Endothelial cell of umbilical vein (primary cell): ENCODE data around the gene PI4K2B. TPM values are rescaled to one million over a fixed set of nuclear protein-coding genes. Genes with fewer than 3 reads are reported as not detected.

Experiments used
- BruUV-seq: library from RNA; stranded (reverse); fragments of 400-500 nt; replicated peaks from 2 replicates; lab custom pipeline; 2021; lab: Mats Ljungman, UMichigan
- CTCF ChIA-PET: fragments of 300-600, 350-600 bp; sonication (Branson Sonifier 250); formaldehyde crosslinking; loops from one replicate; lab custom pipeline; 2021; ENCODE audit warnings: antibody characterized with exemption, inconsistent platforms; lab: Charles Lee
- POLR2A ChIA-PET: fragments of 300-600, 350-600 bp; sonication (Branson Sonifier 250); formaldehyde crosslinking; loops from one replicate; lab custom pipeline; 2021; ENCODE audit warnings: antibody characterized with exemption, inconsistent platforms; lab: Charles Lee
- DNase-seq: peaks from one replicate; pipeline ENCODE4 v3.0.0-alpha.2; 2011; ENCODE audit warnings: low read depth, low spot score
- FAIRE-seq: peaks from 2 replicates; lab custom pipeline; 2011; peaks lifted over from hg19 to GRCh38; lab: Jason Lieb, UNC
- H2AFZ ChIP-seq: 2 replicates; pipeline ENCODE4 v1.6.0; 2012; ENCODE audit warnings: low read depth, low read length, control low read depth, inconsistent platforms
- H3K27ac ChIP-seq: 2 replicates; pipeline ENCODE4 v1.5.1; 2011; ENCODE audit warnings: low read depth, mild to moderate bottlenecking, control low read depth, low read length, moderate library complexity; ENCODE audit not compliant: insufficient read depth
- H3K27me3 ChIP-seq, 2 experiments: 2 replicates each; pipeline versions ENCODE4 v1.6.0 to v1.6.1; 2011; ENCODE audit warnings: low read length in 2 of 2, mixed read lengths in 1 of 2; ENCODE audit not compliant: control insufficient read depth in 2 of 2, insufficient read depth in 2 of 2
- H3K36me3 ChIP-seq, 2 experiments: 2 replicates in 1 of 2; 3 replicates in 1 of 2; pipeline ENCODE4 v1.5.1; 2011; ENCODE audit warnings: low read length in 2 of 2, mild to moderate bottlenecking in 1 of 2, moderate library complexity in 1 of 2; ENCODE audit not compliant: control insufficient read depth in 2 of 2, insufficient read depth in 2 of 2; ENCODE audit errors: extremely low read depth in 1 of 2
- H3K4me1 ChIP-seq: 3 replicates; pipeline ENCODE4 v1.5.1; 2011; ENCODE audit warnings: mild to moderate bottlenecking, low read length; ENCODE audit not compliant: control insufficient read depth, insufficient read depth; ENCODE audit errors: extremely low read depth
- H3K4me2 ChIP-seq: 2 replicates; pipeline ENCODE4 v1.6.1; 2011; ENCODE audit warnings: low read length, control low read depth, mixed read lengths; ENCODE audit not compliant: insufficient read depth
- H3K4me3 ChIP-seq, 3 experiments: fragments of 200-600 bp in 1 of 3; sonication (generic), shearing (Covaris generic) in 1 of 3; replicated peaks in 1 of 3; 2 replicates each; pipeline ENCODE4 v1.5.1; 2011 to 2016; ENCODE audit warnings: control low read depth in 3 of 3, low read length in 3 of 3, mild to moderate bottlenecking in 2 of 3, inconsistent platforms in 1 of 3, low read depth in 1 of 3, moderate library complexity in 1 of 3; ENCODE audit not compliant: insufficient read depth in 1 of 3
- H3K79me2 ChIP-seq: 2 replicates; pipeline ENCODE4 v1.6.0; 2012; ENCODE audit warnings: low read length, inconsistent platforms; ENCODE audit not compliant: control insufficient read depth, insufficient read depth
- H3K9ac ChIP-seq: replicated peaks from 2 replicates; pipeline ENCODE3; 2011; ENCODE audit warnings: low read length, control low read depth; ENCODE audit not compliant: insufficient read depth; ENCODE audit errors: extremely low read depth
- H3K9me1 ChIP-seq: replicated peaks from 3 replicates; pipeline ENCODE4 v1.6.0; 2011; ENCODE audit warnings: mild to moderate bottlenecking, low read length; ENCODE audit not compliant: control insufficient read depth, insufficient read depth; ENCODE audit errors: extremely low read depth
- H3K9me3 ChIP-seq: replicated peaks from 2 replicates; pipeline ENCODE4 v1.5.1; 2012; ENCODE audit warnings: low read length, inconsistent platforms; ENCODE audit not compliant: control insufficient read depth, insufficient read depth
- H4K20me1 ChIP-seq: replicated peaks from 2 replicates; pipeline ENCODE3; 2011; ENCODE audit warnings: mild to moderate bottlenecking, low read length; ENCODE audit not compliant: control insufficient read depth, insufficient read depth; ENCODE audit errors: extremely low read depth
- EZH2 ChIP-seq: IDR thresholded peaks from 2 replicates; pipeline ENCODE4 v1.6.1; 2012; ENCODE audit warnings: borderline replicate concordance, low read depth, mild to moderate bottlenecking, moderate library complexity, low read length, inconsistent platforms; ENCODE audit not compliant: severe bottlenecking
- FOS ChIP-seq: IDR thresholded peaks from 2 replicates; pipeline ENCODE4 v1.6.1; 2011; ENCODE audit warnings: mild to moderate bottlenecking, low read length, moderate library complexity, borderline replicate concordance; ENCODE audit not compliant: insufficient read depth
- GATA2 ChIP-seq: IDR thresholded peaks from 2 replicates; pipeline ENCODE4 v1.7.0; 2011; ENCODE audit warnings: low read depth, mild to moderate bottlenecking, moderate library complexity, mixed read lengths, low read length; ENCODE audit not compliant: insufficient read length, insufficient read depth
- dilution Hi-C: fragments of 300-500 bp; cut with MboI; formaldehyde crosslinking; loops from one replicate; pipeline ENCODE4 v1.15.0; 2019; ENCODE audit warnings: low sequenced_read_pairs; ENCODE audit not compliant: extremely low pct_ligation_motif_present
- intact Hi-C: fragments of 100-400 bp; cut with micrococcal nuclease; formaldehyde crosslinking; loops from one replicate; pipeline ENCODE4 v1.10.0; 2022
- polyA plus RNA-seq, 4 experiments: library from polyadenylated mRNA; depleted of rRNA in 3 of 4; stranded (reverse) in 3 of 4; unstranded in 1 of 4; fragments of >200 nt; gene quantifications; 2 replicates each; pipeline versions ENCODE4 v1.2.1 to v1.2.3, GENCODE V29; 2011 to 2012; ENCODE audit warnings: missing spikeins in 1 of 4
- total RNA-seq: library from RNA; stranded (reverse); gene quantifications from 2 replicates; pipeline ENCODE4 v1.2.3, GENCODE V29; 2021
- TF ChIP-seq, protein P1 (sequence below), 2 donors: IDR thresholded peaks; 1 replicate in 1 of 2; 2 replicates in 1 of 2; pipeline ENCODE4 v1.5.1; 2011; ENCODE audit warnings: low read length in 2 of 2, mild to moderate bottlenecking in 2 of 2, moderate library complexity in 2 of 2, control low read depth in 1 of 2, inconsistent platforms in 1 of 2, low read depth in 1 of 2; ENCODE audit not compliant: insufficient read depth in 1 of 2; ENCODE audit errors: extremely low read depth in 1 of 2

The PI4K2B gene
- total and polyA plus RNA-seq, 2 donors (not counting 3 experiments of a cell fraction or from before 2014, with no cell fraction given) = 3.5 to 19.3 TPM

DNA sequence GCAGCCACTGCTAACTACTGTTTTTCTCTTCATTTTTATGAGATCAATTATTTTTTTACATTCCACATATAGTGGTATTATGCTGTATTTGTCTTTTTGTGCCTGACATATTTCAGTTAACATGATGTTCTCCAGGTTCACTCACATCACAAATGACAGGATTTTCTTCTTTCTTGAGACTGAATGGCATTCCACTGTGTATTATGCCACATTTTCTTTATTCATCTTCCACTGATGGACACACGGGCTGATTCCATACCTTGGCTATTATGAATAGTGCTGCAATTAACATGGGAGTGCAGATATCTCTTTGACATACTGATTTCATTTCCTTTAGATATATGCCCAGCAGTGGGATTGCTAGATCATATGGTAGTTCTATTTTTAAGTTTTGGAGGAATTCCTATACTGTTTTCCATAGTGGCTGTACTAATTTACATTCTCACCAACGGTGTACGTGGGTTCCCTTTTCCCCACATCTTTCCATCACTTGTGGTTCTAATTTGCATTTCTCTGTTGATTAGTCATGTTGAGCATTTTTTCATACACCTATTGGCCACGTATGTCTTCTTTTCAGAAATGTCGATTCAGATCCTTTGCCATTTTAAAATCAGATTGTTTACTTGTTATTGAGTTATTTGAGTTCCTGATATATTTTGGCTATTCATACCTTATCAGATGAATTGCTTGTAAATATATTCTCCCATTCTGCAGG, 63.9 kb downstream of the PI4K2B start:
- H3K79me2 ChIP-seq = no peaks in the 10 kb centered on the region
- H3K4me2 ChIP-seq = no peak overlapping the region
- H3K27me3 ChIP-seq = peaks cover 4 to 15% of the 10 kb centered on the region in 2 experiments
- dilution Hi-C loops (no loop called here), intact Hi-C loops (loop anchor here (2.0 kb wide), 1 partner anchor 17 kb away; no protein-coding TSS in a partner anchor)
- ChIA-PET POLR2A (no interaction called here), CTCF (interaction anchor here (1.0 to 2.6 kb wide), 3 partner anchors 8 to 15 kb away, joined by 3 to 10 read pairs (median 4); partner anchors contain the start of gene ZCCHC4)
- no peak overlapping the region for H2AFZ ChIP-seq
- DNase-seq (no peak), FAIRE-seq (no peak)
- H3K9me1 ChIP-seq = no peaks in the 10 kb centered on the region
- TF ChIP-seq EZH2 (no peak), FOS (no peak), GATA2 (no peak)
- TF ChIP-seq, protein P1, sequence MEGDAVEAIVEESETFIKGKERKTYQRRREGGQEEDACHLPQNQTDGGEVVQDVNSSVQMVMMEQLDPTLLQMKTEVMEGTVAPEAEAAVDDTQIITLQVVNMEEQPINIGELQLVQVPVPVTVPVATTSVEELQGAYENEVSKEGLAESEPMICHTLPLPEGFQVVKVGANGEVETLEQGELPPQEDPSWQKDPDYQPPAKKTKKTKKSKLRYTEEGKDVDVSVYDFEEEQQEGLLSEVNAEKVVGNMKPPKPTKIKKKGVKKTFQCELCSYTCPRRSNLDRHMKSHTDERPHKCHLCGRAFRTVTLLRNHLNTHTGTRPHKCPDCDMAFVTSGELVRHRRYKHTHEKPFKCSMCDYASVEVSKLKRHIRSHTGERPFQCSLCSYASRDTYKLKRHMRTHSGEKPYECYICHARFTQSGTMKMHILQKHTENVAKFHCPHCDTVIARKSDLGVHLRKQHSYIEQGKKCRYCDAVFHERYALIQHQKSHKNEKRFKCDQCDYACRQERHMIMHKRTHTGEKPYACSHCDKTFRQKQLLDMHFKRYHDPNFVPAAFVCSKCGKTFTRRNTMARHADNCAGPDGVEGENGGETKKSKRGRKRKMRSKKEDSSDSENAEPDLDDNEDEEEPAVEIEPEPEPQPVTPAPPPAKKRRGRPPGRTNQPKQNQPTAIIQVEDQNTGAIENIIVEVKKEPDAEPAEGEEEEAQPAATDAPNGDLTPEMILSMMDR (IDR thresholded peaks at IDR 0.05; ENCODE audit: extremely low read depth in 1 of 2, insufficient read depth in 1 of 2, low read depth in 1 of 2, low read length in 2 of 2) = no peak
- BruUV-seq = no TSS peak
- H4K20me1 ChIP-seq = no peaks in the 10 kb centered on the region
- H3K36me3 ChIP-seq = no peaks in the 10 kb centered on the region
- no peaks in the 10 kb centered on the region for H3K9me3 ChIP-seq
- no peak overlapping the region for H3K9ac ChIP-seq
- H3K27ac ChIP-seq = no peak overlapping the region
- no peak overlapping the region for H3K4me3 ChIP-seq
- H3K4me1 ChIP-seq = no peaks in the 10 kb centered on the region
